Esophagus mucosa (tissue), 1 donor: ENCODE data around the gene DPPA2. TPM values are rescaled to one million over a fixed set of nuclear protein-coding genes. Genes with fewer than 3 reads are reported as not detected.
"Not testable (repeated sequence)": the region's sequence is repeated elsewhere in the genome, so short reads cannot be mapped to it uniquely, and the experiment has no call there.

Source experiments
- ATAC-seq: fragments of 200-7000 bp; cut with Tn5 transposase; one replicate; pipeline ENCODE4 v1.9.1; 2020
- total RNA-seq: library from RNA; stranded (reverse); gene quantifications from one replicate; pipeline ENCODE4 v1.2.4, GENCODE V29; 2023
- donor health status: DM: yes; HTN: yes; CAD: no.

DPPA2 gene
- not detected for total RNA-seq

GRCh38 chr3:109316162-109316730 is at the start of gene DPPA2:
TSS of gene DPPA2 (minus strand) at chr3:109316517. CDS start at chr3:109314542, 1,975 bp downstream.
- no peak for ATAC-seq

GRCh38 chr3:109364088-109364487 is 47.8 kb upstream of the DPPA2 start:
- ATAC-seq = no peak

- ATAC-seq = no peak
These were observed 47.3 kb upstream of the DPPA2 start for GRCh38 chr3:109363634-109364033.

GRCh38 chr3:109362823-109363222 is 46.5 kb upstream of the DPPA2 start:
- no peak for ATAC-seq

- ATAC-seq = not testable (repeated sequence)
These were observed 42.5 kb upstream of the DPPA2 start for GRCh38 chr3:109358809-109359208.

- ATAC-seq = no peak
These were observed 40.3 kb upstream of the DPPA2 start for GRCh38 chr3:109356442-109357155.

- ATAC-seq = no peak
These were observed 39.5 kb upstream of the DPPA2 start for GRCh38 chr3:109355625-109356441.

GRCh38 chr3:109353057-109353456 is 36.7 kb upstream of the DPPA2 start:
- no peak for ATAC-seq

- no peak for ATAC-seq
These were observed 34.9 kb upstream of the DPPA2 start for GRCh38 chr3:109351231-109351630.

- ATAC-seq = no peak
These were observed 30.5 kb upstream of the DPPA2 start for GRCh38 chr3:109346770-109347295.

- ATAC-seq = no peak
These were observed 29.8 kb upstream of the DPPA2 start for GRCh38 chr3:109346099-109346498.

- no peak for ATAC-seq
These were observed 23.7 kb upstream of the DPPA2 start for GRCh38 chr3:109339714-109340648.

GRCh38 chr3:109339197-109339596 is 22.9 kb upstream of the DPPA2 start:
- no peak for ATAC-seq

GRCh38 chr3:109338322-109338721 is 22.0 kb upstream of the DPPA2 start:
- no peak for ATAC-seq

GRCh38 chr3:109337393-109337792 is 21.1 kb upstream of the DPPA2 start, which contains the start of gene DPPA4:
TSS of gene DPPA4 (minus strand) at chr3:109337546. CDS start at chr3:109337517, 29 bp downstream.
- no peak for ATAC-seq

GRCh38 chr3:109336291-109336861 is 20.1 kb upstream of the DPPA2 start:
- no peak for ATAC-seq

- ATAC-seq = no peak
These were observed 18.3 kb upstream of the DPPA2 start for GRCh38 chr3:109334572-109334971.

- ATAC-seq = no peak
These were observed 15.4 kb upstream of the DPPA2 start for GRCh38 chr3:109331692-109332091.

- ATAC-seq = no peak
These were observed 14.1 kb upstream of the DPPA2 start for GRCh38 chr3:109330405-109330804.

- ATAC-seq = no peak
These were observed 11.9 kb upstream of the DPPA2 start for GRCh38 chr3:109328202-109328601.

GRCh38 chr3:109325657-109326056 is 9.3 kb upstream of the DPPA2 start:
- no peak for ATAC-seq

- no peak for ATAC-seq
These were observed 8.8 kb upstream of the DPPA2 start for GRCh38 chr3:109325109-109325508.
